ENCODE measurements around the gene CCNQ.

Gene CCNQ

DNA sequence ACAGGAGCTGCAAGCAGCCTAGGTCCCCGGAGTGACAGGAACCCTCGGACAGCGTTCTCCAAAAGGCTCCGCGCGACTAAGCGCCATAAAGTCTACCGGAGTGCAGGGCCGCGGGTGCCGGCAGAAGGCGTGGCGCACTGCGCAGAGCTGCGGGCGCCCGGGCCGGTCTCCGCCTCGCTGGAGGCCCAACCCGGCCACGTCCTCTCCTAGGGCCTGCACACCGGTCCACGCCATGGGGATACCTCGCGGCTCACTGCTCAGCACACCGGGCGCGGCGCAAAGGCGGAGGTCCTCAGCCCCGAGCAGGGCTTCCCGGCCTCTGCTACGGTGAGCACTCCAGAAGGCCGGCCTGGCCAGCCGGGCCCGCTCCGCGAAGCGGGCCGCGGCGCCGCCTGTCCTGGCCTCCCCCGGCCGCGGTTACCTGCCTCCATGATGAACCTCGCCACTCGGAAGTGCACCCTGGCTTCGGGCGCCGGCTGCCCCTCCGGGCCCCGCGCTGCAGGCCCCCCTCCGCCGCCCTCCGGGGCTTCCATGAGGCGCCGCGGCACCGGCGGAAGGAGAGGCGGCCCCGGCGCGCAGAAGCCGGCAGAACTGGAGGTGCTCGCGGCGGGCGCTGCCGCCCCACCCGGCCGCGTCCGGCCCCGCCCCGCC is at the start of gene CCNQ:
CCNQ (minus strand) TSS at position 599 of the 651 bp plus-strand sequence; CDS start at position 533, 66 bp downstream.
- TF ChIP-seq RARB (CRISPR knock-in tag; IDR thresholded peaks at IDR 0.05) (no peak), ISL1 (CRISPR knock-in tag; IDR thresholded peaks at IDR 0.05) (no peak), ZNF8 (CRISPR knock-in tag; IDR thresholded peaks at IDR 0.05) (no peak), ARNTL (CRISPR knock-in tag; IDR thresholded peaks at IDR 0.05; ENCODE audit: borderline replicate concordance, low read depth) (no peak), OSR1 (CRISPR knock-in tag; IDR thresholded peaks at IDR 0.05) (no peak), SNAI2 (CRISPR knock-in tag; IDR thresholded peaks at IDR 0.05) (no peak), CSDC2 (CRISPR knock-in tag; IDR thresholded peaks at IDR 0.05) (no peak)
- TF ChIP-seq, protein P1, sequence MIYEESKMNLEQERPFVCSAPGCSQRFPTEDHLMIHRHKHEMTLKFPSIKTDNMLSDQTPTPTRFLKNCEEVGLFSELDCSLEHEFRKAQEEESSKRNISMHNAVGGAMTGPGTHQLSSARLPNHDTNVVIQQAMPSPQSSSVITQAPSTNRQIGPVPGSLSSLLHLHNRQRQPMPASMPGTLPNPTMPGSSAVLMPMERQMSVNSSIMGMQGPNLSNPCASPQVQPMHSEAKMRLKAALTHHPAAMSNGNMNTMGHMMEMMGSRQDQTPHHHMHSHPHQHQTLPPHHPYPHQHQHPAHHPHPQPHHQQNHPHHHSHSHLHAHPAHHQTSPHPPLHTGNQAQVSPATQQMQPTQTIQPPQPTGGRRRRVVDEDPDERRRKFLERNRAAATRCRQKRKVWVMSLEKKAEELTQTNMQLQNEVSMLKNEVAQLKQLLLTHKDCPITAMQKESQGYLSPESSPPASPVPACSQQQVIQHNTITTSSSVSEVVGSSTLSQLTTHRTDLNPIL (CRISPR knock-in tag; IDR thresholded peaks at IDR 0.05; ENCODE audit: low read depth): no peak
- TF ChIP-seq, protein P2, sequence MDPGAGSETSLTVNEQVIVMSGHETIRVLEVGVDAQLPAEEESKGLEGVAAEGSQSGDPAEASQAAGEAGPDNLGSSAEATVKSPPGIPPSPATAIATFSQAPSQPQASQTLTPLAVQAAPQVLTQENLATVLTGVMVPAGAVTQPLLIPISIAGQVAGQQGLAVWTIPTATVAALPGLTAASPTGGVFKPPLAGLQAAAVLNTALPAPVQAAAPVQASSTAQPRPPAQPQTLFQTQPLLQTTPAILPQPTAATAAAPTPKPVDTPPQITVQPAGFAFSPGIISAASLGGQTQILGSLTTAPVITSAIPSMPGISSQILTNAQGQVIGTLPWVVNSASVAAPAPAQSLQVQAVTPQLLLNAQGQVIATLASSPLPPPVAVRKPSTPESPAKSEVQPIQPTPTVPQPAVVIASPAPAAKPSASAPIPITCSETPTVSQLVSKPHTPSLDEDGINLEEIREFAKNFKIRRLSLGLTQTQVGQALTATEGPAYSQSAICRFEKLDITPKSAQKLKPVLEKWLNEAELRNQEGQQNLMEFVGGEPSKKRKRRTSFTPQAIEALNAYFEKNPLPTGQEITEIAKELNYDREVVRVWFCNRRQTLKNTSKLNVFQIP (CRISPR knock-in tag; IDR thresholded peaks at IDR 0.05; ENCODE audit: borderline replicate concordance, low read depth): no peak
- TF ChIP-seq, protein P3, sequence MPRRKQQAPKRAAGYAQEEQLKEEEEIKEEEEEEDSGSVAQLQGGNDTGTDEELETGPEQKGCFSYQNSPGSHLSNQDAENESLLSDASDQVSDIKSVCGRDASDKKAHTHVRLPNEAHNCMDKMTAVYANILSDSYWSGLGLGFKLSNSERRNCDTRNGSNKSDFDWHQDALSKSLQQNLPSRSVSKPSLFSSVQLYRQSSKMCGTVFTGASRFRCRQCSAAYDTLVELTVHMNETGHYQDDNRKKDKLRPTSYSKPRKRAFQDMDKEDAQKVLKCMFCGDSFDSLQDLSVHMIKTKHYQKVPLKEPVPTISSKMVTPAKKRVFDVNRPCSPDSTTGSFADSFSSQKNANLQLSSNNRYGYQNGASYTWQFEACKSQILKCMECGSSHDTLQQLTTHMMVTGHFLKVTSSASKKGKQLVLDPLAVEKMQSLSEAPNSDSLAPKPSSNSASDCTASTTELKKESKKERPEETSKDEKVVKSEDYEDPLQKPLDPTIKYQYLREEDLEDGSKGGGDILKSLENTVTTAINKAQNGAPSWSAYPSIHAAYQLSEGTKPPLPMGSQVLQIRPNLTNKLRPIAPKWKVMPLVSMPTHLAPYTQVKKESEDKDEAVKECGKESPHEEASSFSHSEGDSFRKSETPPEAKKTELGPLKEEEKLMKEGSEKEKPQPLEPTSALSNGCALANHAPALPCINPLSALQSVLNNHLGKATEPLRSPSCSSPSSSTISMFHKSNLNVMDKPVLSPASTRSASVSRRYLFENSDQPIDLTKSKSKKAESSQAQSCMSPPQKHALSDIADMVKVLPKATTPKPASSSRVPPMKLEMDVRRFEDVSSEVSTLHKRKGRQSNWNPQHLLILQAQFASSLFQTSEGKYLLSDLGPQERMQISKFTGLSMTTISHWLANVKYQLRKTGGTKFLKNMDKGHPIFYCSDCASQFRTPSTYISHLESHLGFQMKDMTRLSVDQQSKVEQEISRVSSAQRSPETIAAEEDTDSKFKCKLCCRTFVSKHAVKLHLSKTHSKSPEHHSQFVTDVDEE (CRISPR knock-in tag; IDR thresholded peaks at IDR 0.05): no peak
- peak; percentile 70 for ATAC-seq

DNA sequence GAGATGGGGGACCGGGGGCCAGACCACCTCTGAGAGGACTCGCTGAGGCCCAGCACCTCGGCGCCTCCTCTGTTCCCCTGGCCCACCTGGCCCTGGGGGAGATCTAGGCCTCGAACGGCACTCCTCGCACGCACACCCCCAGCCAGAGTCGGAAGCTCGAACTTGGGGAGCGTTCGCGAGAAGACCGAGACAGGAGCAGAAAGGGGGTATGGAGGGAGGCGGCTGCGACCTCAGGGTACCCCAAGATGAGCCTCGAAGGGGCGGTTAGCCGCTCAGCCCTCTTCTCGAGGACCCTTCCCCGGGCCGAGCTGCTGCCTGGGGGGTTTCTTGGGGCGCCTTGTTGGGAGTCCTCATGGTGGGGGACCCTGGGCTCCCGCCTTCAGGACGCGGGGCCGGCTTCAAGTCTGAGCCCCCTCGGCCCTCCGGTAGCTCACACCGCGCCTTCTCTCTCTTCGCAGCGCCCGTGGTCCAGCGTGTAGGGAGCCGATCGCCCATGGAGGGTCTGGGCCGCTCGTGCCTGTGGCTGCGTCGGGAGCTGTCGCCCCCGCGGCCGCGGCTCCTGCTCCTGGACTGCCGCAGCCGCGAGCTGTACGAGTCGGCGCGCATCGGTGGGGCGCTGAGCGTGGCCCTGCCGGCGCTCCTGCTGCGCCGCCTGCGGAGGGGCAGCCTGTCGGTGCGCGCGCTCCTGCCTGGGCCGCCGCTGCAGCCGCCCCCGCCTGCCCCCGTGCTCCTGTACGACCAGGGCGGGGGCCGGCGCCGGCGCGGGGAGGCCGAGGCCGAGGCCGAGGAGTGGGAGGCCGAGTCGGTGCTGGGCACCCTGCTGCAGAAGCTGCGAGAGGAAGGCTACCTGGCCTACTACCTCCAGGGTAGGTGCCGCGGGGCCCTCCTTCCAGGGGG is 48.8 kb upstream of the CCNQ start:
- no peak for TF ChIP-seq CSDC2 (CRISPR knock-in tag; IDR thresholded peaks at IDR 0.05)
- no peak for TF ChIP-seq PPARA (CRISPR knock-in tag; IDR thresholded peaks at IDR 0.05; ENCODE audit: borderline replicate concordance)
- no peak for TF ChIP-seq SNAI2 (CRISPR knock-in tag; IDR thresholded peaks at IDR 0.05)
- TF ChIP-seq OSR1 (CRISPR knock-in tag; IDR thresholded peaks at IDR 0.05): no peak
- TF ChIP-seq ISL1 (CRISPR knock-in tag; IDR thresholded peaks at IDR 0.05): no peak
- no peak for TF ChIP-seq ZFP3 (CRISPR knock-in tag; IDR thresholded peaks at IDR 0.05)
- TF ChIP-seq ZNF70 (CRISPR knock-in tag; IDR thresholded peaks at IDR 0.05): no peak
- no peak for TF ChIP-seq ZC3H10 (CRISPR knock-in tag; IDR thresholded peaks at IDR 0.05)
- no peak for ATAC-seq

DNA sequence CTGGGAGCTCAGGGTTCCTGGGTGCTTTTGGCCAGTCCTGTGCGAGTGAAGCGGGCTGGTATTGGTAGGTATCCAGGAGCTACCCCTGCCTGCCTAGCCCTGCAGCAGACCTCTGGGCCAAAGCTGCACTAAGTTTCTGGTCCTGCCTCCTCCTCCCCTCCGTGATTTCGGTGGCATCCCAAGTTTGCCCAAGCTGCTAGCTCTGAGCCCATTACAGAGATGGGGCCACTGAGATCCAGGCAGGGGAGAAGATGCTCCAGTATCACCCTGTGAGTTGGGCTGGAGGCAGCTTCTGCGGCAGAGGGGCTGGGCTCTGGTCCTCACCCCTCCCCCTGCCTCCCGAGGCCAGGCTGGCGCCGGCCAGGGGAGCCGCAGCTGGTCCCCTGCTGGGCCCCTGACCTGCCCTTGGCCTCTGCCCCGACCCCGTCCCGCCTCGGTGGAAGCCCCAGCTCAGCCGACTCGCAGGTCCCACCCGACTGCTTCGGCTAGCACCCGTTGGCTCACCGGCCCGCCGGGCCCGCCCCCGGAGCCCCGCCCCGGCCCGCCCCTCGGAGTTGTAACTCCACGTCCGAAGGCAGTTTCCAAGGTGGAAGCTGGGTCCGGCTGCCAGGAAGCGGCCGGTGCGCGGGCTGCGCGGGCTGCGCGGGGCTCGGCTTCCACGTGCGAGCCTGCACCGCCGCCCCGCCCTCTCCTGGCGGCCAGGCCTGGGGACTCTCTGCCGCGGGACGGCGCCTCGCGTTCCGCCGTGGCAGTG is 47.9 kb upstream of the CCNQ start, which contains the start of gene DUSP9:
DUSP9 (plus strand) TSS at position 584 of the 754 bp plus-strand sequence. CDS start 751 bp downstream, outside the sequence.
- ATAC-seq: peak; percentile 17; the same call in 2 of the 3 replicates

More for the DNA sequence above, 47.9 kb upstream of the CCNQ start, which contains the start of gene DUSP9:
- no peak for TF ChIP-seq ISL1 (CRISPR knock-in tag; IDR thresholded peaks at IDR 0.05)
- no peak for TF ChIP-seq BACH2 (CRISPR knock-in tag; IDR thresholded peaks at IDR 0.05; ENCODE audit: borderline replicate concordance)
- TF ChIP-seq, protein P4, sequence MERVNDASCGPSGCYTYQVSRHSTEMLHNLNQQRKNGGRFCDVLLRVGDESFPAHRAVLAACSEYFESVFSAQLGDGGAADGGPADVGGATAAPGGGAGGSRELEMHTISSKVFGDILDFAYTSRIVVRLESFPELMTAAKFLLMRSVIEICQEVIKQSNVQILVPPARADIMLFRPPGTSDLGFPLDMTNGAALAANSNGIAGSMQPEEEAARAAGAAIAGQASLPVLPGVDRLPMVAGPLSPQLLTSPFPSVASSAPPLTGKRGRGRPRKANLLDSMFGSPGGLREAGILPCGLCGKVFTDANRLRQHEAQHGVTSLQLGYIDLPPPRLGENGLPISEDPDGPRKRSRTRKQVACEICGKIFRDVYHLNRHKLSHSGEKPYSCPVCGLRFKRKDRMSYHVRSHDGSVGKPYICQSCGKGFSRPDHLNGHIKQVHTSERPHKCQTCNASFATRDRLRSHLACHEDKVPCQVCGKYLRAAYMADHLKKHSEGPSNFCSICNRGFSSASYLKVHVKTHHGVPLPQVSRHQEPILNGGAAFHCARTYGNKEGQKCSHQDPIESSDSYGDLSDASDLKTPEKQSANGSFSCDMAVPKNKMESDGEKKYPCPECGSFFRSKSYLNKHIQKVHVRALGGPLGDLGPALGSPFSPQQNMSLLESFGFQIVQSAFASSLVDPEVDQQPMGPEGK (CRISPR knock-in tag; IDR thresholded peaks at IDR 0.05; ENCODE audit: borderline replicate concordance): no peak
- TF ChIP-seq, protein P3 (CRISPR knock-in tag; IDR thresholded peaks at IDR 0.05): no peak
- no peak for TF ChIP-seq TCF4 (CRISPR knock-in tag; IDR thresholded peaks at IDR 0.05; ENCODE audit: borderline replicate concordance)
- TF ChIP-seq CSDC2 (CRISPR knock-in tag; IDR thresholded peaks at IDR 0.05): no peak
- no peak for TF ChIP-seq ESRRG (CRISPR knock-in tag; IDR thresholded peaks at IDR 0.05)
- no peak for TF ChIP-seq ZNF8 (CRISPR knock-in tag; IDR thresholded peaks at IDR 0.05)
